LHCN-M2 (cell line): Measurements from ENCODE around the gene MYL10. TPM values are rescaled to one million over a fixed set of nuclear protein-coding genes. Genes with fewer than 3 reads are reported as not detected.

Source experiments
- DNase-seq: peaks from one replicate; pipeline ENCODE4 v3.0.0-alpha.2; 2012; ENCODE audit warnings: low read depth
- polyA plus RNA-seq: library from polyadenylated mRNA; unstranded; fragments of >200 nt; gene quantifications from one replicate; pipeline ENCODE4 v1.2.1, GENCODE V29; 2012; ENCODE audit warnings: missing spikeins
- total RNA-seq: library from RNA; depleted of rRNA; stranded (reverse); fragments of >200 nt; gene quantifications from 2 replicates; pipeline ENCODE4 v1.2.3, GENCODE V29; 2014; rRNA removed

MYL10 gene
- total RNA-seq, result 0.34 TPM in 1 of 2 replicates, not detected in the other
- 0.32 TPM for polyA plus RNA-seq

DNA sequence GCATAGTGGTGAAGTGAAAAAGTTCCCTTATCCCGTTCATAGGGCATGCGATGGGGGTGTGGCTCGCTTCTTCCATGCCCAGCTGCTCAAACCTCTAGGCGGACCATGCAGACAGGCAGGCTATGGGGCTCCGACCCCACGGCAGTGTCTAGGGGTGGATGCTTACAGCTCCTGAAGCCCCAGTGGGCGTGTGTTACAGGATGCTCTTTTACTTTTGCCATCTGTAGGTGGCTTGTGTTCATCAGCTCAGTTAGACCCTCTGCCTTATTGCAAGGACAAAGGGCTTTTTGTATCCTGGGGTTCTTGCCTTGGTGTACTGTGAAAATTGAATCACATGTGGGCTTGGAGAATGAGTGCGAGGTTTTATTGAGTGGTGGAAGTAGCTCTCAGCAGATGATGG is at the start of gene MYL10:
Gene MYL10 (minus strand): TSS at position 126 of the 400 bp plus-strand sequence. CDS start 178 bp downstream, outside the sequence.
- DNase-seq, result no peak

GRCh38 chr7:101678658-101679057 is 49.6 kb upstream of the MYL10 start:
- DNase-seq, result peak; percentile 79

DNA sequence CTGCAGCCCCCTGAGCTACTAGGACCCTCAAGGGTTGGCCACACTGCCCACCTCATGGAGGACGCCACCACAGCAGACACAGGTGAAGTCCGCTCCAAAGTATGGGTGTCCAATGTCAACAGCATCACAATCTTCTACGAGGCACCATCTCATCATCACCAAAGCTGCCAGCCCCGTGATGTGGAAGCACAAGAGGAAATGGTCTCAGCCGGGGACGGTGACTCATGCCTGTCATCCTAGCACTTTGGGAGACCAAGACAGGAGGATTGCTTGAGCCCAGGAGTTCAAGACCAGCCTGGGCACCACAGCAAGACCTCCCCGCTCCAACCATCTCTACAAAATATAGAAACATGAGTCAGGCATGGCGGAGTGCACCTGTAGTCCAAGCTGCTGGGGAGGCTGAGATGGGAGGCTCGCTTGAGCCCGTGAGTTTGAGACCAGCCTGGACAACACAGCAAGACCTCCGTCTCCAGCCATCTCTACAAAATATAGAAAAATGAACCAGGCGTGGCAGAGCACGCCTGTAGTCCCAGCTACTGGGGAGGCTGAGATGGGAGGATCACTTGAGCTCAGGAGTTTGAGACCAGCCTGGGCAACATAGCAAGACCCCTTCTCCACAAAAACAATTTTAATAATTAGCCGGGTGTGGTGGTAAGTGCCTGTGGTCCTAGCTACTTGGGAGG is 48.8 kb upstream of the MYL10 start:
- peak; percentile 44 for DNase-seq

DNA sequence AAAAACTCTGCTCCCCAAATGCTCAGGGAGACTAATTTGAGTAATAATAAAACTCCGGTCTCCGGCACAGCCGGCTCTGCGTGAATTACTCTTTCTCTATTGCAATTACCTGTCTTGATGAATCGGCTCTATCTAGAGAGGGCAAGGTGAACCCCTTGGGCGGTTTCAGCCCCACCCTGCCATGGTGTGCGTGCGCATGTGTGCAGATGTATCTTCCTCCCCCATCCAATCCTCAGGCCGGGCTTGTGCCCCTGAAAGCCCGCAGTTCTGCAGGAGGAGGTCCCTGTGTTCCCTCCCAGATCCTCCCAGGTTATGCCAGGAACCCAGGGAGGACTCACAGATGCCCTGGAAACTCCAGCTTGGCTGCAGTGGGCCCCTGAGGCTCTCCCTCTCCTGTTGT is 48.3 kb upstream of the MYL10 start:
- DNase-seq, result no peak

GRCh38 chr7:101676956-101677355 is 47.9 kb upstream of the MYL10 start:
- DNase-seq, result no peak

- no peak for DNase-seq
These were observed 47.0 kb upstream of the MYL10 start for GRCh38 chr7:101676062-101676598.

- no peak for DNase-seq
These were observed 45.3 kb upstream of the MYL10 start for GRCh38 chr7:101674439-101674838.

DNA sequence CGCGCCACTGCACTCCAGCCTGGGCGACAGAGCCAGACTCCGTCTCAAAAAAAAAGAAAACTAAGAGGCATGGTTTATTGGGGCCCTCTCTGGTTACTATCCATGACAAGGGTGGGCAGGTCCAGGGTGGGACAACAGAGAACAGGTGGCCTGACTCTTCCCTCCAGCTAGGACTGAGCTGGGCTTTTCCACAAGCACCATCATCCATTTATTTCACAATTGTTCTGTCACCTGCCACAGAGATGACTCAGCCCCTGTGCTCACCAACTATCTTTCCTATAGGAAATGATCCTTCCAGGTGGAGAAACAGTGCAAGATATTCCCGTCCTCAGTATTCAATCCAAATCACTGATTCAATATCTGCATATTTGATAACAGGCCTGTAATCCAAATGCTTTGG is 44.9 kb upstream of the MYL10 start:
- peak; percentile 48 for DNase-seq

DNA sequence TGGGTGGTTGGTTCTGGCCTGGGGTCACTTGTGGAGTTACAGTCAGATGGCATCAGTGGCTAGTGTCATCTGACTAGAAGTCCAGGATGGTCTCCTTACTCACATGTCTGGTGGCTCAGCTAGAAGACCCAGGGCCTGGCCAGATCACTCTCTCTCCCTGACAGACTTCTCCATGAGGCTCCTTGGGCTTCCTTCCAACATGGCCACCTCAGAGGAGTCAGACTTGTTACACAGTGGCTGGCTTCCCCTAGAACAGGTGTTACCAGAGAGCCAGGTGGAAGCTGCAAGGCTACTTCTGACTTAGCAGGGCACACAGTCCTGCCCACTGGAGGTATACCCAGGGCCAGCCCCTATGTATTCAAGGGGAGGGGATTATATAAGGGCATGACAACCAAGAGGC is 44.2 kb upstream of the MYL10 start:
- DNase-seq, result no peak

GRCh38 chr7:101671371-101672356 is 42.6 kb upstream of the MYL10 start:
- DNase-seq, result peak; percentile 61

GRCh38 chr7:101669307-101669706 is 40.2 kb upstream of the MYL10 start:
- DNase-seq, result no peak

- no peak for DNase-seq
These were observed 39.6 kb upstream of the MYL10 start for GRCh38 chr7:101668726-101669125.

DNA sequence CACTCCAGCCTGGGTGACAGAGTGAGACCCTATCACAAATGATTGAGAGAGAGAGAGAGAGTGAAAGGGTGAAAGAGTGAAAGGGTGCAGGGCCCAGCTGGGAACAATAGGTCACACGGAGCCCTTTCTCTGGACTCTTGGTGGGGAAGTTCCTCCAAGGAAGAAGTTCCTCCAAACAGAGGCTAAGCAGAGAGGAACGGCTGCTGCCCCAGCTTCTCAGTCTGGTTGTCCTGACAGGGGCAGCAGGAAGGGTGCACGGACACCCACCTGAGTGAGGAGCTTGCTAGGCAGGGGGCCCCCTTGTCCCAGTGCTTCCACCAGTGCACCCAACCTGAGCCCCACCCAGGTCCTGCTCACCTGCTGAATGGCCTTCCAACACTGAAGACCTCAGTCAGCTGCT is 38.8 kb upstream of the MYL10 start:
- DNase-seq, result no peak

GRCh38 chr7:101667399-101667798 is 38.3 kb upstream of the MYL10 start:
- DNase-seq, result no peak

- no peak for DNase-seq
These were observed 37.6 kb upstream of the MYL10 start for GRCh38 chr7:101666741-101667140.

GRCh38 chr7:101666293-101666692 is 37.2 kb upstream of the MYL10 start:
- DNase-seq, result no peak

- no peak for DNase-seq
These were observed 35.9 kb upstream of the MYL10 start for GRCh38 chr7:101664893-101665471.

DNA sequence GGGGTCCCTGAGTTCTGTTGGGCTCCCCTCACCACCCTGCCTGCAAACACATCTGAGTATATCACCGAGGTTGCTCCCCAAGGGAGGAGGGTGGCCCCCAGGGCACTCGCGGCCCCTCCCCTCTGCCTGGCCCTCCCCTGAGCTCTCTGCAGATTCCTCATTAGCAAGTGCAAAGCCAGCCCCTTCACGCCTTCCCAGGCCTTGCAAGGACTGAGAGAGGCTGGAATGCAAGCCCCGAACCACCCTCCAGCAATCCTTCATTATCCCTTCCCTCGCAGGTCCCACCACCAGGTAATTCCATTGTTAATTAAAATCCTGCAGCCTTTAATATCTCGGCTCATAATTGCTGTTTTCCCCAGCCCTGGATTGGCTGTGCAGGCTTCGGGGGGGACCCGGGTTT is 35.3 kb upstream of the MYL10 start:
- no peak for DNase-seq

- no peak for DNase-seq
These were observed 34.7 kb upstream of the MYL10 start for GRCh38 chr7:101663747-101664146.

GRCh38 chr7:101662447-101662998 is 33.4 kb upstream of the MYL10 start:
- DNase-seq, result no peak

DNA sequence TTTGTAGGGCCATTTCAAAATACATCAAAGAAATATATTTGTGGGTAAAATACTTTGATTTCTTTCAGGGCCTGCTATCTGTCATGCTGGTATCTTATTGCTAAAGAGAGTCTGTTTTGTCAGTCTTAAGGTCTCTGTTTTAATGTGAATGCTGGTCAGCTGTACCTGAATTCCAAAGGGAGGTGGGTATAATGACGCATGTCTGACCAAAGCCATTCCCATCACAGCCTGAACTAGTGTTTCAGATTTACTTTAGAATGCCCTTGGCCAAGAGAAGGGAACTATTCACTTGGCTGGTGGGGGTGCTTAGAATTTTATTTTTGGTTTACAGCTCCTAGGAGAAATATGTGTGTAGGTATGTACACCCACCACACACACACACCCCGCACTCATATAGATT is 30.6 kb upstream of the MYL10 start:
- no peak for DNase-seq

DNA sequence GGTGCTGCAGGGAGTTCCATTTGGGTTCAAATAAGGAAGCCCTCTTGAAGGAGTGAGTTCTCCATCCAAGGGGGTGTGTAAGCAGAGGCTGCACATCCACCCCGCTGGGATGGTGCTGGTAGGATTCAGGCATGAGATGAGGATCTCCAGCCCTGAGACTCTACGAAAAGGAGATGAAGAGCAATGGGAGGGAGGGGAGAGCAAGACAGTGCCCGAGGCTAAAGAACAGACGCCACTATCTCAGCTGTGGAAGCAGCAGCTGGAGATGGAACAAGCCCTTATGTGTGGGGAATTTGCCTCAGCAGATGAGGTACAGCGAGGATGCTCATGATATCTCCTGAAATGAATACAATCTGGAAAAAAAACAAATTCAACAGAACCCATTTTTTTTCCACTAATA is 28.1 kb upstream of the MYL10 start:
- no peak for DNase-seq
